Transverse colon (tissue), 4 donors: ENCODE measurements around the gene STK11.

Experiments used
- CTCF ChIP-seq, 5 experiments: fragments of 200-600 bp in 3 of 5; fragments of 450-650 bp in 2 of 5; sonication (generic) in 3 of 5; IDR thresholded peaks; 1 replicate in 2 of 5; 2 replicates in 3 of 5; pipeline ENCODE4 v1.5.1; 2016 to 2017; ENCODE audit warnings: antibody characterized with exemption in 5 of 5, inconsistent platforms in 3 of 5, mild to moderate bottlenecking in 2 of 5, moderate library complexity in 1 of 5
- EP300 ChIP-seq: sonication (generic); formaldehyde crosslinking; IDR thresholded peaks from one replicate; pipeline ENCODE4 v1.6.1; 2017; ENCODE audit warnings: antibody characterized with exemption, low read depth
- POLR2A ChIP-seq: fragments of 450-650 bp; IDR thresholded peaks from one replicate; pipeline ENCODE4 v1.6.1; 2016; ENCODE audit warnings: antibody characterized with exemption, mild to moderate bottlenecking, moderate library complexity
- POLR2AphosphoS5 ChIP-seq, 3 donors: sonication (generic); formaldehyde crosslinking; IDR thresholded peaks; one replicate each; pipeline ENCODE4 v1.6.1; 2016; ENCODE audit warnings: antibody characterized with exemption in 3 of 3

DNA sequence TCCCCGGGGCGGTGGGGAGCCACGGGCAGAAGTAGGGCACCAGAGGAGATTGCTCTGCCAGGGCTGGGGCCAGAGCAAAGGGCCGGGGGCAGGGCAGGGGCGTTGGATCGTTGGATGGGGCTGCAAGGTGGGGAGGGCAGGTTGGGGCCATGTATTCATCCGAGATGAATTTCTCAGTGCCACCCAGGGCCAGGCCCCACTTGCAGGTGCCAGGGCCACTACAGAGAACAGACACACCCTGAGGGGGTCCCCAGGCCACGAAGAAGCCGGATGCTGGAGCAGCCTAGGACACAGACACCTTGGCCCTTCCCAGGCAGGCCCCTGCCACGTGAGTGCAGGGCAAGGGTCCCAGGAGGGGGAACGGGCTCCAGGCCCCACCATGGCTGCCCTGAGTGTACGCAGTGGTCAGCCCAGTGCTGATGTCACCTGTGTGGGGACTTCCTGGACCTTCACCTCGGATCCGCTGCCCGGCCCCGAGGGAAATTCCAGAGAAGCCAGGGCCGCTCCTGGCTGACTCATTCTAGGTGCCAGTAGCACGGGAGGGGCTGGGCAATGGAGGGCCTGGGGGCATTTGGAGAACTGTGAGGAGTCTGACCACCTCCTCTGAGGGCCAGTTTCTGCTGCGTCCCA is 21.9 kb upstream of the STK11 start:
- TF ChIP-seq CTCF (IDR thresholded peaks at IDR 0.05) (no peak), POLR2A (no peak), POLR2AphosphoS5 (IDR thresholded peaks at IDR 0.05) (no peak), EP300 (no peak)
